GM10248 (cell line): ENCODE measurements around the gene TUNAR.
A peak's percentile ranks its signal among the peaks of the same experiment; 100 is the strongest.

ENCODE experiments used
- CTCF ChIA-PET: fragments of 300-600 bp; sonication (Branson Sonifier 250); formaldehyde crosslinking; extraction: SDS; loops from one replicate; lab custom pipeline; 2021; ENCODE audit warnings: antibody characterized with exemption; lab: Yijun Ruan, JAX
- POLR2A ChIA-PET: fragments of 350-650 bp; sonication (Branson Sonifier 250); formaldehyde crosslinking; extraction: SDS; loops from one replicate; lab custom pipeline; 2020; ENCODE audit warnings: antibody characterized with exemption; lab: Yijun Ruan, JAX
- DNase-seq: peaks from one replicate; pipeline ENCODE4 v3.0.0; 2012; ENCODE audit errors: extremely low spot score
- CTCF ChIP-seq: IDR thresholded peaks from 2 replicates; pipeline ENCODE4 v1.5.1; 2012; ENCODE audit warnings: mild to moderate bottlenecking, low read depth; ENCODE audit errors: extremely low read depth, missing control alignments, control extremely low read depth

TUNAR gene

GRCh38 chr14:95889236-95889979, 12.8 kb downstream of the TUNAR start:
- no peak for TF ChIP-seq CTCF
- POLR2A ChIA-PET: no interaction called here
- CTCF ChIA-PET: interaction anchor here (1.4 to 1.7 kb wide), 2 partner anchors 9 to 11 kb away, joined by 4 to 6 read pairs; no protein-coding TSS in a partner anchor
- DNase-seq: no peak

DNA sequence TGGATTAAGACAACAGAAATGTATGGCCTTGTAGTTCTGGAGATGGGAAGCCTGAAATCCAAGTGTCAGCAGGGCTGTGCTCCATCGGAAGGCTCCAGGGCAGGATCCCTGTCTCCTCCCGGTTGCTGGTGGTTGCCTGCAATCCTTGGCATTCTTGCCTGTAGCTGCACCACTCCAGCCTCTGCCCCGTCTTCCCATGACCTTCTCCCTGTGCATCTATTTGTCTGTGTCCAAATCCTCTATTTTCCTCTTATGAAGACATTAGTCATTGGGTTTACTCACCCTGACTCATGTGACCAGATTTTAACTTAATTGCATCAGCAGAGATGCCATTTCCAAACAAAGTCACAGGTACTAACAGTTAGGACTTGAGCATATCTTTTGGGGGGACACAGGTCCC, 15.1 kb downstream of the TUNAR start:
- ChIA-PET POLR2A (no interaction called here), CTCF (no interaction called here)
- DNase-seq: no peak
- no peak for TF ChIP-seq CTCF

- ChIA-PET POLR2A (no interaction called here), CTCF (no interaction called here)
- no peak for TF ChIP-seq CTCF
- DNase-seq: no peak
Observed at GRCh38 chr14:95892142-95892541, 15.5 kb downstream of the TUNAR start.

- ChIA-PET POLR2A (no interaction called here), CTCF (interaction anchor here (1.5 to 1.8 kb wide), 2 partner anchors 15 to 121 kb away, joined by 3 to 6 read pairs; no protein-coding TSS in a partner anchor)
- TF ChIP-seq CTCF: no peak
- DNase-seq: peak; percentile 38
Observed at GRCh38 chr14:95895720-95896119, 19.1 kb downstream of the TUNAR start.

DNA sequence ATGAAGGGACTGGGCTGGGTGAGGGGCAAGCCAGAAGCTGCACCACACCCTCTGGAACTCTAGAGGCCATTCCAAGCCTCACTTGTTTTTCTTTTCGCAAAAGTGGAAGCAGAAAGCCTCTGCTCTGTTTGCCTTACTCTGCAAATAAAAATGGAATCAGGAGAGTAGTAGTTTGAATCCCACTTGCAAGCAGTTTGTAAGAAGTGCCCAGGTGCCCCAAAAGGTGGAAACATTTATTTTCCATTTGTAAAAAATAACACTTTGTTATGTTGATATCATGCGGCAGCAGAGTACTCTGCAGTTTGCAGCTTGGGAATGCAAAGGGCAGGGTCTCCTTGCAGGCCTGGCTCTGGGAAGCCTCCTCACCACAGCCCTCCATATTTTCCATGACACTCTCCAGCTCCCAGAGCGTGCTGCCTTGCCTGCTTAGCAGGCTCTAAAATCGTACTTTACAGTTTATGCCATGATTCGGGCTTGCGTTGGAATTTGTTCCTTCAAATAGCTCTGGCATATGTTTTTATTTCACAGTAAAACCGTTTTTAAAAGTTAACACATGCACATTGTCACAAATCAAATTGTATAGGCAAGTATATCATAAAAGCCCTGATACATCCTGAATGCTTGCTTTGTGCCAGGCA, 20.0 kb downstream of the TUNAR start:
- CTCF ChIA-PET: interaction anchor here (1.0 to 1.8 kb wide), 4 partner anchors 13 to 122 kb away, joined by 3 to 6 read pairs (median 3); no protein-coding TSS in a partner anchor
- TF ChIP-seq CTCF: no peak
- POLR2A ChIA-PET: no interaction called here
- DNase-seq: no peak

DNA sequence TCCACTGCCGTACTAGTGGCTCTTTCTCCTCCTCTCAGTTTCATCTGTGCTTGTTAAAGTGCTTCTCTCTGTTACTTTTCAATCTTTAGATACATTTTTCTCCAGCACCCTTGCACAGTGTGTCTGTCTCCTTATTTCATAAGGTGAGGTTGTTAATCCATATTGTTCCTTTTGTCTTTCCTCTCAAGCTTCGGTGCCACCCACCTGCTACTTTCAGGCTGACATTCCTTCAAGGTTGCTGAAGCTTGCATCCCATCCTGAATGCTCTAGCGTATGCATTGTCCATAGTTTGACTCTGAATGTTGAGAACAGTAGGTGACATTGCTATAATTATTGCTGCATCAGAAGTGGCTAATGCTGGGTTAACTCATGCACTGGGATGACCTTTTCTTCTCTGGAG, 20.6 kb downstream of the TUNAR start:
- no peak for TF ChIP-seq CTCF
- DNase-seq: no peak
- CTCF ChIA-PET: interaction anchor here (1.0 to 1.5 kb wide), 3 partner anchors 13 to 122 kb away, joined by 3 read pairs; no protein-coding TSS in a partner anchor
- POLR2A ChIA-PET: no interaction called here
